COR-L47 (cell line): ENCODE results near the gene WNT1.

ENCODE experiments used
- DNase-seq: peaks from one replicate; lab custom pipeline; 2025; lab: John Stamatoyannopoulos, UW

The WNT1 gene

GRCh38 chr12:48978291-48978740, at the start of gene WNT1:
Gene WNT1 (plus strand): TSS chr12:48978322. CDS start chr12:48978651, 329 bp downstream.
- no peak for DNase-seq

GRCh38 chr12:48929551-48929950, 48.6 kb upstream of the WNT1 start:
- no peak for DNase-seq

- DNase-seq, result no peak
Observed at GRCh38 chr12:48930475-48930874, 47.6 kb upstream of the WNT1 start.

- DNase-seq, result no peak
Observed at GRCh38 chr12:48932878-48933277, 45.2 kb upstream of the WNT1 start.

GRCh38 chr12:48933664-48934311, 44.3 kb upstream of the WNT1 start:
- DNase-seq, result no peak

GRCh38 chr12:48934312-48934706, 43.8 kb upstream of the WNT1 start:
- no peak for DNase-seq

GRCh38 chr12:48936379-48936979, 41.6 kb upstream of the WNT1 start:
- DNase-seq, result peak; percentile 27

GRCh38 chr12:48937170-48937569, 41.0 kb upstream of the WNT1 start:
- no peak for DNase-seq

- no peak for DNase-seq
Observed at GRCh38 chr12:48938805-48939204, 39.3 kb upstream of the WNT1 start.

GRCh38 chr12:48940181-48940580, 37.9 kb upstream of the WNT1 start:
- DNase-seq, result no peak

GRCh38 chr12:48943221-48943620, 34.9 kb upstream of the WNT1 start:
- no peak for DNase-seq

- DNase-seq, result peak; percentile 43
Observed at GRCh38 chr12:48946205-48946604, 31.9 kb upstream of the WNT1 start.

- no peak for DNase-seq
Observed at GRCh38 chr12:48946943-48947342, 31.2 kb upstream of the WNT1 start.

GRCh38 chr12:48947727-48948126, 30.4 kb upstream of the WNT1 start:
- DNase-seq, result no peak

GRCh38 chr12:48952691-48953090, 25.4 kb upstream of the WNT1 start:
- DNase-seq, result no peak

- no peak for DNase-seq
Observed at GRCh38 chr12:48954061-48954460, 24.1 kb upstream of the WNT1 start.

GRCh38 chr12:48954841-48955501, 23.2 kb upstream of the WNT1 start:
- DNase-seq, result no peak

- DNase-seq, result peak; percentile 89
Observed at GRCh38 chr12:48956279-48957140, 21.6 kb upstream of the WNT1 start.

GRCh38 chr12:48957141-48958048, 20.7 kb upstream of the WNT1 start, which contains the start of gene ARF3:
Gene ARF3 (minus strand): TSS chr12:48957487. CDS start chr12:48941095, 16,392 bp downstream.
- peak; percentile 98 for DNase-seq

- no peak for DNase-seq
Observed at GRCh38 chr12:48958049-48958388, 20.1 kb upstream of the WNT1 start.

- no peak for DNase-seq
Observed at GRCh38 chr12:48960834-48961233, 17.3 kb upstream of the WNT1 start.
